Astrocyte (in vitro differentiated cells and primary cell): ENCODE data around the gene FBXL19. TPM values are rescaled to one million over a fixed set of nuclear protein-coding genes. Genes with fewer than 3 reads are reported as not detected.

Experiments
- DNase-seq: peaks from one replicate; pipeline ENCODE4 v3.0.0-alpha.2; 2010; ENCODE audit warnings: low read depth
- FAIRE-seq: peaks from 2 replicates; lab custom pipeline; 2011; peaks lifted over from hg19 to GRCh38; lab: Jason Lieb, UNC
- H2AFZ ChIP-seq: 2 replicates; pipeline ENCODE4 v1.6.0; 2012; ENCODE audit warnings: low read depth, low read length, inconsistent platforms
- H3K27ac ChIP-seq: 2 replicates; pipeline ENCODE4 v1.5.1; 2011; ENCODE audit warnings: low read depth, low read length, inconsistent platforms
- H3K27me3 ChIP-seq: 2 replicates; pipeline ENCODE4 v1.6.0; 2011; ENCODE audit warnings: low read length, inconsistent platforms; ENCODE audit not compliant: insufficient read depth
- H3K36me3 ChIP-seq: 2 replicates; pipeline ENCODE4 v1.5.1; 2011; ENCODE audit warnings: low read length, inconsistent platforms; ENCODE audit not compliant: insufficient read depth
- H3K4me1 ChIP-seq: 2 replicates; pipeline ENCODE4 v1.5.1; 2011; ENCODE audit warnings: low read length, inconsistent platforms; ENCODE audit not compliant: insufficient read depth
- H3K4me2 ChIP-seq: 2 replicates; pipeline ENCODE4 v1.6.0; 2012; ENCODE audit warnings: low read length, inconsistent platforms
- H3K4me3 ChIP-seq: 2 replicates; pipeline ENCODE4 v1.5.1; 2011; ENCODE audit warnings: low read depth, mild to moderate bottlenecking, low read length, inconsistent platforms; ENCODE audit not compliant: insufficient read depth
- H3K79me2 ChIP-seq: 2 replicates; pipeline ENCODE4 v1.6.0; 2012; ENCODE audit warnings: mild to moderate bottlenecking, low read length, inconsistent platforms; ENCODE audit not compliant: insufficient read depth
- H3K9ac ChIP-seq: 2 replicates; pipeline ENCODE4 v1.6.0; 2012; ENCODE audit warnings: mild to moderate bottlenecking, low read length, inconsistent platforms
- H3K9me3 ChIP-seq: 2 replicates; pipeline ENCODE4 v1.5.1; 2012; ENCODE audit warnings: low read depth, mild to moderate bottlenecking, low read length, inconsistent platforms; ENCODE audit not compliant: insufficient read depth
- H4K20me1 ChIP-seq: 2 replicates; pipeline ENCODE4 v1.6.0; 2012; ENCODE audit warnings: low read length, inconsistent platforms; ENCODE audit not compliant: insufficient read depth
- H3K27ac Mint-ChIP-seq: one replicate; pipeline ENCODE4 v1.8.0; 2021; ENCODE audit warnings: mild to moderate bottlenecking, mixed read lengths; ENCODE audit not compliant: unreplicated experiment
- H3K27me3 Mint-ChIP-seq: one replicate; pipeline ENCODE4 v1.8.0; 2021; ENCODE audit warnings: low read depth, mixed read lengths; ENCODE audit not compliant: unreplicated experiment
- H3K36me3 Mint-ChIP-seq: one replicate; pipeline ENCODE4 v1.8.0; 2021; ENCODE audit warnings: low read depth, mixed read lengths; ENCODE audit not compliant: unreplicated experiment
- H3K4me1 Mint-ChIP-seq: one replicate; pipeline ENCODE4 v1.8.0; 2021; ENCODE audit warnings: low read depth, mixed read lengths; ENCODE audit not compliant: unreplicated experiment
- H3K4me3 Mint-ChIP-seq: one replicate; pipeline ENCODE4 v1.8.0; 2021; ENCODE audit warnings: mild to moderate bottlenecking, moderate library complexity, mixed read lengths; ENCODE audit not compliant: unreplicated experiment
- H3K9me3 Mint-ChIP-seq: one replicate; pipeline ENCODE4 v1.8.0; 2021; ENCODE audit warnings: mild to moderate bottlenecking, mixed read lengths; ENCODE audit not compliant: unreplicated experiment
- EZH2 ChIP-seq: IDR thresholded peaks from 2 replicates; pipeline ENCODE4 v1.6.1; 2012; ENCODE audit warnings: mild to moderate bottlenecking, low read length, inconsistent platforms; ENCODE audit not compliant: insufficient read depth
- total RNA-seq: library from RNA; stranded (reverse); gene quantifications from 2 replicates; pipeline ENCODE4 v1.2.1, GENCODE V29; 2021
- TF ChIP-seq, protein P1 (sequence below): IDR thresholded peaks from 2 replicates; pipeline ENCODE4 v1.5.1; 2011; ENCODE audit warnings: low read depth, mild to moderate bottlenecking, inconsistent platforms, low read length, moderate library complexity; ENCODE audit not compliant: insufficient read depth

Gene FBXL19
- total RNA-seq, 1 donor from 2014 or later = 42.5 TPM

DNA sequence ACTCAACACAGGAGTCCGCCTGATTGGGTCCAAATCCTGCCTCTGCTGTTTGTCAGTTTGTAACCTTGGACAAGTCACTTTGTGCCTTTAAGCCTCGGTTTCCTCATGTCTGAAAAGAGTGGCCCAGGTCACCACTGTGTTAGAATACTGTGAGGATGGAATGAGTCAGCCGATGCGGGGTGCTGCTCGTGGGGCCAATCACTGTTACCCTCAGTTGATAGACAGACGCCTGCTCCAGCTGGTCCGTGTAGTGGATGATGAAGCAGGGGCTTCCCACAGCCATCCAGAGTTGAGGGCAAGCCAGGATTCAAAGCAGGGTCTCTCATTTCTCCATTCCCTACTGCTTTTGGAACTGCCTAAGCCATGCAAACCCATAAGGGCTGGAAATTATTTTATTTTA lies 5.8 kb downstream of the FBXL19 start:
- H3K9me3 Mint-ChIP-seq = no peaks in the 10 kb centered on the region
- H3K36me3 Mint-ChIP-seq = peaks cover 3% of the 10 kb centered on the region
- FAIRE-seq (no peak), DNase-seq (no peak)
- Histone ChIP-seq H3K79me2 (peaks cover 15% of the 10 kb centered on the region), H3K9ac (no peak overlapping the region), H3K36me3 (peaks cover 19% of the 10 kb centered on the region), H4K20me1 (peaks cover 48% of the 10 kb centered on the region), H3K9me3 (no peaks in the 10 kb centered on the region), H3K27me3 (no peaks in the 10 kb centered on the region), H3K27ac (no peak overlapping the region), H3K4me2 (no peak overlapping the region), H3K4me3 (no peak overlapping the region), H2AFZ (no peak overlapping the region), H3K4me1 (peaks cover 9% of the 10 kb centered on the region)
- H3K4me1 Mint-ChIP-seq = peaks cover 11% of the 10 kb centered on the region
- H3K4me3 Mint-ChIP-seq = no peak overlapping the region
- TF ChIP-seq, protein P1, sequence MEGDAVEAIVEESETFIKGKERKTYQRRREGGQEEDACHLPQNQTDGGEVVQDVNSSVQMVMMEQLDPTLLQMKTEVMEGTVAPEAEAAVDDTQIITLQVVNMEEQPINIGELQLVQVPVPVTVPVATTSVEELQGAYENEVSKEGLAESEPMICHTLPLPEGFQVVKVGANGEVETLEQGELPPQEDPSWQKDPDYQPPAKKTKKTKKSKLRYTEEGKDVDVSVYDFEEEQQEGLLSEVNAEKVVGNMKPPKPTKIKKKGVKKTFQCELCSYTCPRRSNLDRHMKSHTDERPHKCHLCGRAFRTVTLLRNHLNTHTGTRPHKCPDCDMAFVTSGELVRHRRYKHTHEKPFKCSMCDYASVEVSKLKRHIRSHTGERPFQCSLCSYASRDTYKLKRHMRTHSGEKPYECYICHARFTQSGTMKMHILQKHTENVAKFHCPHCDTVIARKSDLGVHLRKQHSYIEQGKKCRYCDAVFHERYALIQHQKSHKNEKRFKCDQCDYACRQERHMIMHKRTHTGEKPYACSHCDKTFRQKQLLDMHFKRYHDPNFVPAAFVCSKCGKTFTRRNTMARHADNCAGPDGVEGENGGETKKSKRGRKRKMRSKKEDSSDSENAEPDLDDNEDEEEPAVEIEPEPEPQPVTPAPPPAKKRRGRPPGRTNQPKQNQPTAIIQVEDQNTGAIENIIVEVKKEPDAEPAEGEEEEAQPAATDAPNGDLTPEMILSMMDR = no peak
- TF ChIP-seq EZH2 = no peak
- H3K27ac Mint-ChIP-seq = peak overlapping the region; percentile 41
- H3K27me3 Mint-ChIP-seq = no peaks in the 10 kb centered on the region

DNA sequence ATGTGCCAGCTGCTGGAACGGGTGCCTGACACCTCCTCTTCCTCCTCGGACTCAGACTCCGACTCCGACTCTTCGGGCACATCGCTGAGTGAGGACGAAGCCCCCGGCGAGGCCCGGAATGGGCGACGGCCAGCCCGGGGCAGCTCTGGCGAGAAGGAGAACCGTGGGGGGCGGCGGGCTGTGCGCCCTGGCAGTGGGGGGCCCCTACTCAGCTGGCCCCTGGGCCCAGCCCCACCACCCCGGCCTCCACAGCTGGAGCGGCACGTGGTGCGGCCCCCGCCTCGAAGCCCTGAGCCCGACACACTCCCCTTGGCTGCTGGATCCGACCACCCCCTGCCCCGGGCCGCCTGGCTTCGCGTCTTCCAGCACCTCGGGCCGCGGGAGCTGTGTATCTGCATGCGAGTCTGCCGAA lies 6.8 kb downstream of the FBXL19 start:
- Mint-ChIP-seq H3K27me3 (no peaks in the 10 kb centered on the region), H3K9me3 (no peaks in the 10 kb centered on the region), H3K27ac (no peak overlapping the region), H3K4me3 (no peak overlapping the region), H3K36me3 (peaks cover 6% of the 10 kb centered on the region), H3K4me1 (peaks cover 11% of the 10 kb centered on the region)
- Histone ChIP-seq H2AFZ (no peak overlapping the region), H4K20me1 (peaks cover 48% of the 10 kb centered on the region), H3K27ac (no peak overlapping the region), H3K4me1 (peaks cover 3% of the 10 kb centered on the region), H3K9ac (no peak overlapping the region), H3K36me3 (peaks cover 19% of the 10 kb centered on the region), H3K9me3 (no peaks in the 10 kb centered on the region), H3K27me3 (no peaks in the 10 kb centered on the region), H3K79me2 (peaks cover 13% of the 10 kb centered on the region), H3K4me2 (no peak overlapping the region), H3K4me3 (no peak overlapping the region)
- FAIRE-seq (no peak), DNase-seq (no peak)
- no peak for TF ChIP-seq EZH2
- TF ChIP-seq, protein P1 = no peak

GRCh38 chr16:30931068-30931650 lies 7.8 kb downstream of the FBXL19 start:
- no peak overlapping the region for H2AFZ ChIP-seq

More at GRCh38 chr16:30931068-30931650, 7.8 kb downstream of the FBXL19 start:
- Mint-ChIP-seq H3K9me3 (no peaks in the 10 kb centered on the region), H3K27me3 (no peaks in the 10 kb centered on the region), H3K4me1 (peaks cover 8% of the 10 kb centered on the region), H3K27ac (no peak overlapping the region), H3K36me3 (peaks cover 10% of the 10 kb centered on the region), H3K4me3 (no peak overlapping the region)
- peaks cover 19% of the 10 kb centered on the region for H3K36me3 ChIP-seq
- H3K4me2 ChIP-seq = no peak overlapping the region
- H3K27ac ChIP-seq = no peak overlapping the region
- no peaks in the 10 kb centered on the region for H3K4me1 ChIP-seq
- no peak for FAIRE-seq
- peaks cover 50% of the 10 kb centered on the region for H4K20me1 ChIP-seq
- H3K27me3 ChIP-seq = no peaks in the 10 kb centered on the region
- TF ChIP-seq EZH2 = no peak
- TF ChIP-seq, protein P1 = no peak
- H3K9ac ChIP-seq = no peak overlapping the region
- H3K79me2 ChIP-seq = peaks cover 9% of the 10 kb centered on the region
- H3K9me3 ChIP-seq = no peaks in the 10 kb centered on the region
- DNase-seq = no peak
- no peak overlapping the region for H3K4me3 ChIP-seq
